CD4-positive, alpha-beta T cell (primary cell): Measurements from ENCODE around the gene PPP1R2. TPM values are rescaled to one million over a fixed set of nuclear protein-coding genes. Genes with fewer than 3 reads are reported as not detected.
A peak's percentile ranks its signal among the peaks of the same experiment; 100 is the strongest.

Experiments
- ATAC-seq: fragments of 200-7000 bp; cut with Tn5 transposase; one replicate; pipeline ENCODE4 v1.10.0; 2022; ENCODE audit warnings: mild to moderate bottlenecking; ENCODE audit not compliant: poor library complexity
- CTCF ChIA-PET: fragments of 350-600 bp; sonication (Branson Sonifier 250); formaldehyde crosslinking; loops from one replicate; lab custom pipeline; 2021; ENCODE audit warnings: antibody characterized with exemption, inconsistent platforms; lab: Charles Lee
- POLR2A ChIA-PET: fragments of 350-600 bp; sonication (Branson Sonifier 250); formaldehyde crosslinking; loops from one replicate; lab custom pipeline; 2021; ENCODE audit warnings: antibody characterized with exemption, inconsistent platforms; lab: Charles Lee
- DNase-seq, 14 experiments: peaks; one replicate each; pipeline ENCODE4 v3.0.0-alpha.2; 2013 to 2020; ENCODE audit warnings: mixed read lengths in 2 of 14
- H3K27ac ChIP-seq, 2 donors: one replicate each; pipeline versions ENCODE4 v1.5.1 to v1.7.0; 2013; ENCODE audit warnings: low read length in 2 of 2, low read depth in 1 of 2, mild to moderate bottlenecking in 1 of 2
- H3K27me3 ChIP-seq, 2 experiments: 1 replicate in 1 of 2; 2 replicates in 1 of 2; pipeline versions ENCODE4 v1.6.1 to v1.7.0; 2013; ENCODE audit warnings: low read length in 2 of 2, control low read depth in 1 of 2, mild to moderate bottlenecking in 1 of 2, moderate library complexity in 1 of 2; ENCODE audit not compliant: insufficient read depth in 2 of 2, control insufficient read depth in 1 of 2
- H3K36me3 ChIP-seq: one replicate; pipeline ENCODE4 v1.6.1; 2013; ENCODE audit warnings: low read length, control low read depth; ENCODE audit not compliant: insufficient read depth
- H3K4me1 ChIP-seq: one replicate; pipeline ENCODE4 v1.6.1; 2013; ENCODE audit warnings: low read length, control low read depth; ENCODE audit not compliant: insufficient read depth
- H3K4me3 ChIP-seq: one replicate; pipeline ENCODE4 v1.5.1; 2013; ENCODE audit warnings: mild to moderate bottlenecking, low read length, moderate library complexity
- H3K9me3 ChIP-seq, 2 experiments: 1 replicate in 1 of 2; 2 replicates in 1 of 2; pipeline versions ENCODE4 v1.6.1 to v1.7.0; 2013; ENCODE audit warnings: low read length in 2 of 2, mild to moderate bottlenecking in 2 of 2, control low read depth in 1 of 2, moderate library complexity in 1 of 2; ENCODE audit not compliant: control insufficient read depth in 1 of 2, insufficient read depth in 1 of 2
- H3K27ac Mint-ChIP-seq: one replicate; pipeline ENCODE4 v1.8.0; 2020; ENCODE audit warnings: mixed read lengths
- H3K27me3 Mint-ChIP-seq: one replicate; pipeline ENCODE4 v1.8.0; 2021; ENCODE audit warnings: mixed read lengths
- H3K36me3 Mint-ChIP-seq: one replicate; pipeline ENCODE4 v1.8.0; 2021; ENCODE audit warnings: low read depth, mixed read lengths
- H3K4me1 Mint-ChIP-seq: one replicate; pipeline ENCODE4 v1.8.0; 2021; ENCODE audit warnings: low read depth, mixed read lengths
- H3K4me3 Mint-ChIP-seq: one replicate; pipeline ENCODE4 v1.8.0; 2020; ENCODE audit warnings: mild to moderate bottlenecking, mixed read lengths
- H3K9me3 Mint-ChIP-seq: one replicate; pipeline ENCODE4 v1.8.0; 2020; ENCODE audit warnings: mixed read lengths
- CTCF ChIP-seq: fragments of 200-600 bp; IDR thresholded peaks from one replicate; pipeline ENCODE4 v1.8.0; 2022; ENCODE audit warnings: antibody characterized with exemption, mild to moderate bottlenecking
- intact Hi-C, 2 experiments: fragments of 100-400 bp; cut with DNase I in 1 of 2; cut with micrococcal nuclease in 1 of 2; formaldehyde crosslinking; loops; one replicate each; pipeline versions ENCODE4 v1.15.1 to v1.9.0; 2023 to 2025; cut with DNase I, micrococcal nuclease
- total RNA-seq, 174 experiments: library from RNA in 2 of 174; stranded (reverse) in 2 of 174; gene quantifications; one replicate each; pipeline ENCODE4 v1.2.3 and lab custom pipeline; 2021 to 2026

The PPP1R2 gene
- total RNA-seq, 2 experiments from 2014 or later = 205 to 210 TPM

GRCh38 chr3:195532345-195532744 lies 10.8 kb downstream of the PPP1R2 start:
- POLR2A ChIA-PET = interaction anchor here (3.4 kb wide), 1 partner anchor 10 kb away, joined by 28 read pairs; the partner anchor contains the start of gene PPP1R2

GRCh38 chr3:195531683-195532082 lies 11.4 kb downstream of the PPP1R2 start:
- Mint-ChIP-seq H3K9me3 (no peaks in the 10 kb centered on the region), H3K4me1 (peaks cover 80% of the 10 kb centered on the region), H3K27me3 (no peaks in the 10 kb centered on the region), H3K36me3 (peaks cover 81% of the 10 kb centered on the region), H3K4me3 (no peak overlapping the region), H3K27ac (peak overlapping the region; percentile 62)
- Histone ChIP-seq H3K4me3 (no peak overlapping the region), H3K27me3 (no peaks in the 10 kb centered on the region), H3K9me3 (no peaks in the 10 kb centered on the region), H3K27ac (peak overlapping the region in 1 of 2 donors; percentile 16), H3K4me1 (peaks cover 56% of the 10 kb centered on the region), H3K36me3 (peaks cover 50% of the 10 kb centered on the region)
- ATAC-seq (no peak), DNase-seq (no peak)
- intact Hi-C loops = no loop called here
- TF ChIP-seq CTCF = no peak
- CTCF ChIA-PET = interaction anchor here (1.7 kb wide), 1 partner anchor 11 kb away, joined by 5 read pairs; the partner anchor contains the start of gene PPP1R2
- POLR2A ChIA-PET = interaction anchor here (3.4 kb wide), 1 partner anchor 11 kb away, joined by 28 read pairs; the partner anchor contains the start of gene PPP1R2

More at GRCh38 chr3:195532345-195532744, 10.8 kb downstream of the PPP1R2 start:
- H3K4me1 ChIP-seq = peaks cover 53% of the 10 kb centered on the region
- no peaks in the 10 kb centered on the region for H3K9me3 ChIP-seq
- CTCF ChIA-PET = interaction anchor here (1.0 to 1.7 kb wide), 2 partner anchors 10 to 262 kb away, joined by 5 read pairs; partner anchors contain the start of genes PPP1R2 and XXYLT1
- Mint-ChIP-seq H3K4me3 (no peak overlapping the region), H3K36me3 (peaks cover 80% of the 10 kb centered on the region), H3K9me3 (no peaks in the 10 kb centered on the region), H3K4me1 (peaks cover 82% of the 10 kb centered on the region), H3K27me3 (no peaks in the 10 kb centered on the region), H3K27ac (peak overlapping the region; percentile 62)
- peaks cover 45% of the 10 kb centered on the region for H3K36me3 ChIP-seq
- no peak for ATAC-seq
- H3K27me3 ChIP-seq = no peaks in the 10 kb centered on the region
- intact Hi-C loops = no loop called here
- H3K4me3 ChIP-seq = no peak overlapping the region
- H3K27ac ChIP-seq = peak overlapping the region in 1 of 2 donors; percentile 16
- no peak for DNase-seq
- no peak for TF ChIP-seq CTCF

GRCh38 chr3:195526492-195526891 lies 16.6 kb downstream of the PPP1R2 start:
- Histone ChIP-seq H3K4me1 (peaks cover 36% of the 10 kb centered on the region), H3K27me3 (no peaks in the 10 kb centered on the region), H3K36me3 (peaks cover 68% of the 10 kb centered on the region), H3K27ac (no peak overlapping the region), H3K4me3 (no peak overlapping the region), H3K9me3 (no peaks in the 10 kb centered on the region)
- POLR2A ChIA-PET = interaction anchor here (1.1 to 3.7 kb wide), 6 partner anchors 16 to 256 kb away, joined by 3 to 23 read pairs (median 3); partner anchors contain the start of genes ACAP2, PPP1R2 and XXYLT1
- no peak for TF ChIP-seq CTCF
- no peaks in the 10 kb centered on the region for H3K27me3 Mint-ChIP-seq
- CTCF ChIA-PET = interaction anchor here (0.5 to 0.8 kb wide), 3 partner anchors 15 to 16 kb away, joined by 3 to 4 read pairs (median 3); no protein-coding TSS in a partner anchor
- H3K27ac Mint-ChIP-seq = peak overlapping the region; percentile 82
- DNase-seq (no peak), ATAC-seq (no peak)
- H3K4me3 Mint-ChIP-seq = no peak overlapping the region
- intact Hi-C loops = no loop called here
- H3K9me3 Mint-ChIP-seq = no peaks in the 10 kb centered on the region
- H3K4me1 Mint-ChIP-seq = peaks cover 85% of the 10 kb centered on the region
- H3K36me3 Mint-ChIP-seq = peaks cover 88% of the 10 kb centered on the region
